ENCODE results near the gene DCTN4. TPM values are rescaled to one million over a fixed set of nuclear protein-coding genes. Genes with fewer than 3 reads are reported as not detected.

Gene DCTN4
- total and polyA plus RNA-seq, 2 experiments from 2014 or later = 15.4 to 41.8 TPM

DNA sequence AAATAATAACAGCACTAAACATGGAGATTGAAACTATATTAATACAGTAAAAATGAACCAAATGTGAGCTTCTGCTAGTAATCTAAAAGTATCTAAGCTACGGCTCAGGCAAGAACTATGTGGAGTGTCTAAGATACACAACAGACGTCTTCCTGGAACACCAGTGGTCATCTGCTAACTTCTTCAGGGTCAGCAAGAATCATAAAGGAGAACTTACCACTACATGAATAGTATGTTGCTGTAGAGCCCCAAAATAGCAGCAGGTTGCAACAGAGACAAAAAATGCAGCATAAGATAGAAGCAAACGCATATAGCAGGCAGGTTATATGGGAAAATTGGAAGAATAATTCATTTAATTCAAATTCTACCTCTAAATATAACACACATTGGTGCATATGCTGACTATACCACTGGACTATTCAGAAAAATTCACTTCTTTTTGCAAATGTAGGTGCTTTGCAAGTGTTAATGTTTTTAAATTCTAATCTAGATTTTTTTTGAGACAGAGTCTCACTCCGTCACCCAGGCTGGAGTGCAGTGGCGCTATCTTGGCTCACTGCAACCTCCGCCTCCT lies 27.1 kb downstream of the DCTN4 start:
- no peak for ATAC-seq
- H3K4me1 Mint-ChIP-seq = peaks cover 4% of the 10 kb centered on the region; the same call in 2 of the 3 replicates
- H2AFZ ChIP-seq = no peak overlapping the region

DNA sequence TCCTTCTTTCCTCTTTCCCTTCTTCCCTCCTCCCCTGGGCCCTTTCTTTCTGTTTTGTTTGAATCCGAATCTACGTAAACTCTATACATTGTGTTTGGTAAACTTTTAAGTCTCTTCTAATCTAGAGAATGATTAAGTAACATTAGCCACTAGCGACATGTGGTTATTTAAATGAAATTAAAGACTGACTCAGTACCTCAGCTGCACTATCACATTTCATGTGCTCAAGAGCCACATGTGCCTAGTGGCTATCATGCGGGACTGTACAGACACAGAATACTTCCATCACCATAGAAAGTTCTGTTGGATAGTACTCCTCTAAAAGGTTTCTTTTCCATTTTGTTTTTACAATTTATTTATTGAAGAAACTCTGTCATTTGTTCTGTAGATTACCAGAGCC lies 29.0 kb downstream of the DCTN4 start:
- H3K36me3 ChIP-seq (ENCODE audit: insufficient read depth) = peaks cover 18% of the 10 kb centered on the region

More for the DNA sequence above, 27.1 kb downstream of the DCTN4 start:
- Histone ChIP-seq H3K9me2 (ENCODE audit: insufficient read depth) (no peaks in the 10 kb centered on the region), H3K4me2 (no peak overlapping the region), H3K36me3 (ENCODE audit: insufficient read depth) (peaks cover 18% of the 10 kb centered on the region), H3K4me3 (no peak overlapping the region), H3K4me1 (ENCODE audit: insufficient read depth) (no peaks in the 10 kb centered on the region; the same call in 1 of the 2 replicates), H3F3A (replicated peaks; ENCODE audit: low read depth) (no peaks in the 10 kb centered on the region), H3K79me2 (replicated peaks; ENCODE audit: insufficient read depth) (peaks cover 18% of the 10 kb centered on the region), H4K20me1 (replicated peaks; ENCODE audit: insufficient read depth) (0 out of 2 replicates have a peak, but pooled peaks cover 5% of the 10 kb centered on the region), H3K27ac (ENCODE audit: low read depth) (no peak overlapping the region), H3K27me3 (ENCODE audit: insufficient read depth) (no peaks in the 10 kb centered on the region)
- Mint-ChIP-seq H3K9me3 (peaks cover 20% of the 10 kb centered on the region), H3K27ac (no peak overlapping the region), H3K36me3 (ENCODE audit: low read depth) (peaks cover 77% of the 10 kb centered on the region), H3K27me3 (ENCODE audit: insufficient read depth, low read depth, poor library complexity) (no peaks in the 10 kb centered on the region), H3K4me3 (no peak overlapping the region)
- TF ChIP-seq POLR2AphosphoS5 (IDR thresholded peaks at IDR 0.05; ENCODE audit: low read depth) = no peak
- TF ChIP-seq NANOG (IDR thresholded peaks at IDR 0.05; ENCODE audit: borderline replicate concordance) = no peak
- DNase-seq (ENCODE audit: low spot score) = no peak

More for the DNA sequence above, 29.0 kb downstream of the DCTN4 start:
- Histone ChIP-seq H3K9me2 (ENCODE audit: insufficient read depth) (no peaks in the 10 kb centered on the region), H3K79me2 (replicated peaks; ENCODE audit: insufficient read depth) (no peaks in the 10 kb centered on the region), H3K4me2 (no peak overlapping the region), H3K27me3 (ENCODE audit: insufficient read depth) (no peaks in the 10 kb centered on the region), H2AFZ (no peak overlapping the region), H3K4me3 (no peak overlapping the region), H4K20me1 (replicated peaks; ENCODE audit: insufficient read depth) (no peaks in the 10 kb centered on the region; the same call in 1 of the 2 replicates), H3F3A (replicated peaks; ENCODE audit: low read depth) (no peaks in the 10 kb centered on the region), H3K4me1 (ENCODE audit: insufficient read depth) (no peaks in the 10 kb centered on the region), H3K27ac (ENCODE audit: low read depth) (no peak overlapping the region)
- DNase-seq (ENCODE audit: low spot score) (no peak), ATAC-seq (no peak)
- no peak overlapping the region for H3K4me3 Mint-ChIP-seq
- TF ChIP-seq, protein P1, sequence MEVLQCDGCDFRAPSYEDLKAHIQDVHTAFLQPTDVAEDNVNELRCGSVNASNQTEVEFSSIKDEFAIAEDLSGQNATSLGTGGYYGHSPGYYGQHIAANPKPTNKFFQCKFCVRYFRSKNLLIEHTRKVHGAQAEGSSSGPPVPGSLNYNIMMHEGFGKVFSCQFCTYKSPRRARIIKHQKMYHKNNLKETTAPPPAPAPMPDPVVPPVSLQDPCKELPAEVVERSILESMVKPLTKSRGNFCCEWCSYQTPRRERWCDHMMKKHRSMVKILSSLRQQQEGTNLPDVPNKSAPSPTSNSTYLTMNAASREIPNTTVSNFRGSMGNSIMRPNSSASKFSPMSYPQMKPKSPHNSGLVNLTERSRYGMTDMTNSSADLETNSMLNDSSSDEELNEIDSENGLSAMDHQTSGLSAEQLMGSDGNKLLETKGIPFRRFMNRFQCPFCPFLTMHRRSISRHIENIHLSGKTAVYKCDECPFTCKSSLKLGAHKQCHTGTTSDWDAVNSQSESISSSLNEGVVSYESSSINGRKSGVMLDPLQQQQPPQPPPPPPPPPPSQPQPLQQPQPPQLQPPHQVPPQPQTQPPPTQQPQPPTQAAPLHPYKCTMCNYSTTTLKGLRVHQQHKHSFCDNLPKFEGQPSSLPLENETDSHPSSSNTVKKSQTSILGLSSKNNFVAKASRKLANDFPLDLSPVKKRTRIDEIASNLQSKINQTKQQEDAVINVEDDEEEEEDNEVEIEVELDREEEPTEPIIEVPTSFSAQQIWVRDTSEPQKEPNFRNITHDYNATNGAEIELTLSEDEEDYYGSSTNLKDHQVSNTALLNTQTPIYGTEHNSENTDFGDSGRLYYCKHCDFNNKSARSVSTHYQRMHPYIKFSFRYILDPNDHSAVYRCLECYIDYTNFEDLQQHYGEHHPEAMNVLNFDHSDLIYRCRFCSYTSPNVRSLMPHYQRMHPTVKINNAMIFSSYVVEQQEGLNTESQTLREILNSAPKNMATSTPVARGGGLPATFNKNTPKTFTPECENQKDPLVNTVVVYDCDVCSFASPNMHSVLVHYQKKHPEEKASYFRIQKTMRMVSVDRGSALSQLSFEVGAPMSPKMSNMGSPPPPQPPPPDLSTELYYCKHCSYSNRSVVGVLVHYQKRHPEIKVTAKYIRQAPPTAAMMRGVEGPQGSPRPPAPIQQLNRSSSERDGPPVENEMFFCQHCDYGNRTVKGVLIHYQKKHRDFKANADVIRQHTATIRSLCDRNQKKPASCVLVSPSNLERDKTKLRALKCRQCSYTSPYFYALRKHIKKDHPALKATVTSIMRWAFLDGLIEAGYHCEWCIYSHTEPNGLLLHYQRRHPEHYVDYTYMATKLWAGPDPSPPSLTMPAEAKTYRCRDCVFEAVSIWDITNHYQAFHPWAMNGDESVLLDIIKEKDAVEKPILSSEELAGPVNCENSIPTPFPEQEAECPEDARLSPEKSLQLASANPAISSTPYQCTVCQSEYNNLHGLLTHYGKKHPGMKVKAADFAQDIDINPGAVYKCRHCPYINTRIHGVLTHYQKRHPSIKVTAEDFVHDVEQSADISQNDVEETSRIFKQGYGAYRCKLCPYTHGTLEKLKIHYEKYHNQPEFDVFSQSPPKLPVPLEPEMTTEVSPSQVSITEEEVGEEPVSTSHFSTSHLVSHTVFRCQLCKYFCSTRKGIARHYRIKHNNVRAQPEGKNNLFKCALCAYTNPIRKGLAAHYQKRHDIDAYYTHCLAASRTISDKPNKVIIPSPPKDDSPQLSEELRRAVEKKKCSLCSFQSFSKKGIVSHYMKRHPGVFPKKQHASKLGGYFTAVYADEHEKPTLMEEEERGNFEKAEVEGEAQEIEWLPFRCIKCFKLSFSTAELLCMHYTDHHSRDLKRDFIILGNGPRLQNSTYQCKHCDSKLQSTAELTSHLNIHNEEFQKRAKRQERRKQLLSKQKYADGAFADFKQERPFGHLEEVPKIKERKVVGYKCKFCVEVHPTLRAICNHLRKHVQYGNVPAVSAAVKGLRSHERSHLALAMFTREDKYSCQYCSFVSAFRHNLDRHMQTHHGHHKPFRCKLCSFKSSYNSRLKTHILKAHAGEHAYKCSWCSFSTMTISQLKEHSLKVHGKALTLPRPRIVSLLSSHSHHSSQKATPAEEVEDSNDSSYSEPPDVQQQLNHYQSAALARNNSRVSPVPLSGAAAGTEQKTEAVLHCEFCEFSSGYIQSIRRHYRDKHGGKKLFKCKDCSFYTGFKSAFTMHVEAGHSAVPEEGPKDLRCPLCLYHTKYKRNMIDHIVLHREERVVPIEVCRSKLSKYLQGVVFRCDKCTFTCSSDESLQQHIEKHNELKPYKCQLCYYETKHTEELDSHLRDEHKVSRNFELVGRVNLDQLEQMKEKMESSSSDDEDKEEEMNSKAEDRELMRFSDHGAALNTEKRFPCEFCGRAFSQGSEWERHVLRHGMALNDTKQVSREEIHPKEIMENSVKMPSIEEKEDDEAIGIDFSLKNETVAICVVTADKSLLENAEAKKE (CRISPR knock-in tag; IDR thresholded peaks at IDR 0.05) = no peak
- TF ChIP-seq NANOG (IDR thresholded peaks at IDR 0.05; ENCODE audit: borderline replicate concordance) (no peak), CREB1 (CRISPR knock-in tag; IDR thresholded peaks at IDR 0.05; ENCODE audit: low read depth) (no peak), EZH2 (IDR thresholded peaks at IDR 0.05; ENCODE audit: low read depth, unreplicated experiment) (no peak), STAT1 (IDR thresholded peaks at IDR 0.05; ENCODE audit: unreplicated experiment) (no peak), JUNB (IDR thresholded peaks at IDR 0.05; ENCODE audit: unreplicated experiment) (no peak), POLR2AphosphoS5 (IDR thresholded peaks at IDR 0.05; ENCODE audit: low read depth) (no peak), ZNF114 (CRISPR knock-in tag; IDR thresholded peaks at IDR 0.05) (no peak), EZH2phosphoT487 (IDR thresholded peaks at IDR 0.05; ENCODE audit: unreplicated experiment) (no peak), ZNF331 (CRISPR knock-in tag; IDR thresholded peaks at IDR 0.05; ENCODE audit: low read depth) (no peak)
- TF ChIP-seq, protein P2, sequence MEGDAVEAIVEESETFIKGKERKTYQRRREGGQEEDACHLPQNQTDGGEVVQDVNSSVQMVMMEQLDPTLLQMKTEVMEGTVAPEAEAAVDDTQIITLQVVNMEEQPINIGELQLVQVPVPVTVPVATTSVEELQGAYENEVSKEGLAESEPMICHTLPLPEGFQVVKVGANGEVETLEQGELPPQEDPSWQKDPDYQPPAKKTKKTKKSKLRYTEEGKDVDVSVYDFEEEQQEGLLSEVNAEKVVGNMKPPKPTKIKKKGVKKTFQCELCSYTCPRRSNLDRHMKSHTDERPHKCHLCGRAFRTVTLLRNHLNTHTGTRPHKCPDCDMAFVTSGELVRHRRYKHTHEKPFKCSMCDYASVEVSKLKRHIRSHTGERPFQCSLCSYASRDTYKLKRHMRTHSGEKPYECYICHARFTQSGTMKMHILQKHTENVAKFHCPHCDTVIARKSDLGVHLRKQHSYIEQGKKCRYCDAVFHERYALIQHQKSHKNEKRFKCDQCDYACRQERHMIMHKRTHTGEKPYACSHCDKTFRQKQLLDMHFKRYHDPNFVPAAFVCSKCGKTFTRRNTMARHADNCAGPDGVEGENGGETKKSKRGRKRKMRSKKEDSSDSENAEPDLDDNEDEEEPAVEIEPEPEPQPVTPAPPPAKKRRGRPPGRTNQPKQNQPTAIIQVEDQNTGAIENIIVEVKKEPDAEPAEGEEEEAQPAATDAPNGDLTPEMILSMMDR (conservative IDR thresholded peaks at IDR 0.05; ENCODE audit: low read depth in 2 of 2) = no peak
- TF ChIP-seq, protein P3, sequence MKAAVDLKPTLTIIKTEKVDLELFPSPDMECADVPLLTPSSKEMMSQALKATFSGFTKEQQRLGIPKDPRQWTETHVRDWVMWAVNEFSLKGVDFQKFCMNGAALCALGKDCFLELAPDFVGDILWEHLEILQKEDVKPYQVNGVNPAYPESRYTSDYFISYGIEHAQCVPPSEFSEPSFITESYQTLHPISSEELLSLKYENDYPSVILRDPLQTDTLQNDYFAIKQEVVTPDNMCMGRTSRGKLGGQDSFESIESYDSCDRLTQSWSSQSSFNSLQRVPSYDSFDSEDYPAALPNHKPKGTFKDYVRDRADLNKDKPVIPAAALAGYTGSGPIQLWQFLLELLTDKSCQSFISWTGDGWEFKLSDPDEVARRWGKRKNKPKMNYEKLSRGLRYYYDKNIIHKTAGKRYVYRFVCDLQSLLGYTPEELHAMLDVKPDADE (IDR thresholded peaks at IDR 0.05) = no peak
- H3K4me1 Mint-ChIP-seq = no peaks in the 10 kb centered on the region
- H3K9me3 Mint-ChIP-seq = peaks cover 4% of the 10 kb centered on the region; the same call in 1 of the 3 replicates
- H3K27ac Mint-ChIP-seq = no peak overlapping the region
- H3K36me3 Mint-ChIP-seq (ENCODE audit: low read depth) = peaks cover 61% of the 10 kb centered on the region
- no peaks in the 10 kb centered on the region for H3K27me3 Mint-ChIP-seq (ENCODE audit: insufficient read depth, low read depth, poor library complexity)
